GM23248 (cell line): ENCODE measurements around the gene BAD. TPM values are rescaled to one million over a fixed set of nuclear protein-coding genes. Genes with fewer than 3 reads are reported as not detected.

Experiments
- DNase-seq: peaks from one replicate; pipeline ENCODE4 v3.0.0-alpha.2; 2015
- H2AFZ ChIP-seq: fragments of 200-600 bp; sonication (generic); 2 replicates; pipeline ENCODE4 v1.6.1; 2016; ENCODE audit warnings: antibody characterized with exemption
- H3F3A ChIP-seq: fragments of 200-600 bp; sonication (generic); 2 replicates; pipeline ENCODE4 v1.6.1; 2016; ENCODE audit warnings: mild to moderate bottlenecking, antibody characterized with exemption, mixed run types; ENCODE audit not compliant: insufficient read depth
- H3K27ac ChIP-seq: fragments of 200-600 bp; sonication (generic); 2 replicates; pipeline ENCODE4 v1.5.1; 2016; ENCODE audit warnings: mild to moderate bottlenecking
- H3K27me3 ChIP-seq: fragments of 200-600 bp; sonication (generic); replicated peaks from 2 replicates; pipeline ENCODE4 v1.6.1; 2016; ENCODE audit warnings: mild to moderate bottlenecking; ENCODE audit not compliant: insufficient read depth
- H3K36me3 ChIP-seq: fragments of 200-600 bp; sonication (generic); 2 replicates; pipeline ENCODE4 v1.6.1; 2016; ENCODE audit warnings: low read depth, mild to moderate bottlenecking
- H3K4me1 ChIP-seq: fragments of 200-600 bp; sonication (generic); 2 replicates; pipeline ENCODE4 v1.6.1; 2016; ENCODE audit warnings: mild to moderate bottlenecking; ENCODE audit not compliant: insufficient read depth
- H3K4me2 ChIP-seq: fragments of 200-600 bp; sonication (generic); one replicate; pipeline ENCODE4 v1.6.1; 2016; ENCODE audit warnings: mild to moderate bottlenecking; ENCODE audit not compliant: unreplicated experiment
- H3K4me3 ChIP-seq: fragments of 200-600 bp; sonication (generic); 2 replicates; pipeline ENCODE4 v1.5.1; 2016; ENCODE audit warnings: mild to moderate bottlenecking
- H3K79me2 ChIP-seq: fragments of 200-600 bp; sonication (generic); 2 replicates; pipeline ENCODE4 v1.6.1; 2016; ENCODE audit warnings: mild to moderate bottlenecking; ENCODE audit not compliant: insufficient read depth
- H3K9ac ChIP-seq: fragments of 200-600 bp; sonication (generic); 2 replicates; pipeline ENCODE4 v1.6.1; 2016; ENCODE audit warnings: mild to moderate bottlenecking
- H3K9me2 ChIP-seq: fragments of 200-600 bp; sonication (generic); 2 replicates; pipeline ENCODE4 v1.6.1; 2016; ENCODE audit warnings: mixed run types, mild to moderate bottlenecking, moderate library complexity; ENCODE audit not compliant: insufficient read depth
- H3K9me3 ChIP-seq: fragments of 200-600 bp; sonication (generic); one replicate; pipeline ENCODE4 v1.6.1; 2017; ENCODE audit warnings: low read depth
- H4K20me1 ChIP-seq: fragments of 200-600 bp; sonication (generic); 2 replicates; pipeline ENCODE4 v1.6.0; 2016; ENCODE audit not compliant: insufficient read depth
- EZH2 ChIP-seq: fragments of 200-600 bp; sonication (generic); IDR thresholded peaks from 2 replicates; pipeline ENCODE4 v1.6.1; 2018; ENCODE audit warnings: antibody characterized with exemption, mild to moderate bottlenecking; ENCODE audit not compliant: insufficient read depth, poor library complexity, severe bottlenecking
- EZH2phosphoT487 ChIP-seq: fragments of 200-600 bp; sonication (generic); IDR thresholded peaks from 2 replicates; pipeline ENCODE4 v1.6.1; 2018; ENCODE audit warnings: antibody characterized with exemption, moderate library complexity, mild to moderate bottlenecking, low read depth; ENCODE audit not compliant: insufficient read depth
- WGBS, 2 experiments: methylation state at CpG; one replicate each; pipeline ENCODE4 v1.1.6; 2015 to 2017; ENCODE audit warnings: low lambda C conversion rate in 2 of 2, low coverage in 1 of 2; ENCODE audit errors: missing lambda C conversion rate in 2 of 2; 5-methylcytosine and 5-hydroxymethylcytosine counted together
- in situ Hi-C: fragments of 300-500 bp; cut with MboI; formaldehyde crosslinking; loops from 2 replicates; pipeline ENCODE4 v1.15.0; 2020
- polyA plus RNA-seq: library from polyadenylated mRNA; unstranded; fragments of >200 nt; fragmentation: Nextera tagmentation; extraction: Ambion mirVana; gene quantifications from 2 replicates; pipeline ENCODE4 v1.2.1, GENCODE V29; 2016
- total RNA-seq: library from RNA; depleted of rRNA; stranded (reverse); fragments of >200 nt; shearing (Covaris generic); gene quantifications from 2 replicates; pipeline ENCODE4 v1.2.3, GENCODE V29; 2014; rRNA removed

The BAD gene
- total RNA-seq: 94.8 and 170 TPM in 2 replicates
- 146 and 159 TPM in 2 replicates for polyA plus RNA-seq

GRCh38 chr11:64284048-64284961, at the start of gene BAD:
TSS of gene BAD (minus strand) at chr11:64284665. CDS start at chr11:64284368, 297 bp downstream.
- peak; percentile 98 for DNase-seq
- 3 to 4% methylated on average over 37 to 39 of the region's 44 CpGs for WGBS, 2 experiments
- in situ Hi-C loops: no loop called here

GRCh38 chr11:64333556-64333955, 49.1 kb upstream of the BAD start:
- Histone ChIP-seq H4K20me1 (no peaks in the 10 kb centered on the region), H3K9ac (no peak overlapping the region), H3K27ac (no peak overlapping the region), H3K36me3 (no peaks in the 10 kb centered on the region), H3K4me2 (no peak overlapping the region), H3K9me2 (no peaks in the 10 kb centered on the region), H2AFZ (no peak overlapping the region), H3K4me3 (no peak overlapping the region), H3K79me2 (no peaks in the 10 kb centered on the region), H3F3A (no peaks in the 10 kb centered on the region), H3K9me3 (no peaks in the 10 kb centered on the region), H3K27me3 (no peaks in the 10 kb centered on the region), H3K4me1 (peaks cover 9% of the 10 kb centered on the region)
- 81 to 86% methylated on average over 8 of the region's 8 CpGs for WGBS, 2 experiments
- no peak for TF ChIP-seq EZH2phosphoT487
- no peak for TF ChIP-seq EZH2
- in situ Hi-C loops: no loop called here
- no peak for DNase-seq

More at GRCh38 chr11:64284048-64284961, at the start of gene BAD:
- Histone ChIP-seq H3K27ac (peak within 1 kb of the TSS; percentile 88), H3K9me3 (no peaks in the 10 kb centered on the region), H3K4me2 (peak within 1 kb of the TSS; percentile 97), H4K20me1 (no peaks in the 10 kb centered on the region), H3K4me3 (peak within 1 kb of the TSS; percentile 88), H3K9me2 (no peaks in the 10 kb centered on the region), H3K27me3 (no peaks in the 10 kb centered on the region), H3K79me2 (peaks cover 39% of the 10 kb centered on the region), H2AFZ (peak within 1 kb of the TSS; percentile 85), H3K4me1 (no peaks in the 10 kb centered on the region), H3F3A (no peaks in the 10 kb centered on the region), H3K36me3 (0 out of 2 replicates have a peak, but pooled peaks cover 5% of the 10 kb centered on the region), H3K9ac (peak within 1 kb of the TSS; percentile 92)
- TF ChIP-seq EZH2phosphoT487: no peak
- TF ChIP-seq EZH2: no peak

GRCh38 chr11:64331569-64332371, 47.3 kb upstream of the BAD start:
- peak overlapping the region; percentile 12; the same call in 1 of the 2 replicates for H3K4me3 ChIP-seq
- H3K4me2 ChIP-seq: peak overlapping the region; percentile 30
- H4K20me1 ChIP-seq: no peaks in the 10 kb centered on the region
- TF ChIP-seq EZH2 (no peak), EZH2phosphoT487 (no peak)
- no peak overlapping the region for H3K9ac ChIP-seq
- H3K9me3 ChIP-seq: no peaks in the 10 kb centered on the region
- no peaks in the 10 kb centered on the region for H3F3A ChIP-seq
- no peaks in the 10 kb centered on the region for H3K27me3 ChIP-seq
- in situ Hi-C loops: no loop called here
- WGBS, 2 experiments: 33% methylated on average over 20 of the region's 20 CpGs
- DNase-seq: peak; percentile 98
- H2AFZ ChIP-seq: peak overlapping the region; percentile 54
- H3K79me2 ChIP-seq: no peaks in the 10 kb centered on the region
- peaks cover 9% of the 10 kb centered on the region for H3K4me1 ChIP-seq
- no peaks in the 10 kb centered on the region for H3K9me2 ChIP-seq
- no peaks in the 10 kb centered on the region for H3K36me3 ChIP-seq
- no peak overlapping the region for H3K27ac ChIP-seq

- H2AFZ ChIP-seq: no peak overlapping the region
- no peaks in the 10 kb centered on the region for H3K27me3 ChIP-seq
- no peaks in the 10 kb centered on the region for H4K20me1 ChIP-seq
- no peak overlapping the region for H3K4me2 ChIP-seq
- no peaks in the 10 kb centered on the region for H3K9me3 ChIP-seq
- TF ChIP-seq EZH2 (no peak), EZH2phosphoT487 (no peak)
- no peak overlapping the region for H3K9ac ChIP-seq
- no peaks in the 10 kb centered on the region for H3F3A ChIP-seq
- DNase-seq: no peak
- H3K79me2 ChIP-seq: no peaks in the 10 kb centered on the region
- no peaks in the 10 kb centered on the region for H3K9me2 ChIP-seq
- peaks cover 9% of the 10 kb centered on the region for H3K4me1 ChIP-seq
- in situ Hi-C loops: no loop called here
- H3K27ac ChIP-seq: no peak overlapping the region
- H3K36me3 ChIP-seq: no peaks in the 10 kb centered on the region
- WGBS, 2 experiments: 77 to 84% methylated on average over 10 to 11 of the region's 11 CpGs
- no peak overlapping the region for H3K4me3 ChIP-seq
Observed at GRCh38 chr11:64330888-64331287, 46.4 kb upstream of the BAD start.
